Gastroesophageal sphincter (tissue), 3 donors: Measurements from ENCODE around the gene VWC2.

Experiments used
- EP300 ChIP-seq: sonication (generic); formaldehyde crosslinking; IDR thresholded peaks from one replicate; pipeline ENCODE4 v1.6.1; 2017; ENCODE audit warnings: antibody characterized with exemption, mild to moderate bottlenecking
- POLR2A ChIP-seq, 2 donors: fragments of 450-650 bp; IDR thresholded peaks; one replicate each; pipeline ENCODE4 v1.6.1; 2017; ENCODE audit warnings: antibody characterized with exemption in 2 of 2, mild to moderate bottlenecking in 2 of 2, moderate library complexity in 1 of 2
- TF ChIP-seq, protein P1 (sequence below), 4 experiments: fragments of 200-600 bp in 2 of 4; fragments of 450-650 bp in 2 of 4; sonication (generic) in 1 of 4; IDR thresholded peaks; one replicate each; pipeline ENCODE4 v1.5.1; 2017 to 2019; ENCODE audit warnings: antibody characterized with exemption in 4 of 4, mild to moderate bottlenecking in 2 of 4, moderate library complexity in 2 of 4

GRCh38 chr7:49928787-49929186, 155.3 kb downstream of the VWC2 start:
- TF ChIP-seq, protein P1, sequence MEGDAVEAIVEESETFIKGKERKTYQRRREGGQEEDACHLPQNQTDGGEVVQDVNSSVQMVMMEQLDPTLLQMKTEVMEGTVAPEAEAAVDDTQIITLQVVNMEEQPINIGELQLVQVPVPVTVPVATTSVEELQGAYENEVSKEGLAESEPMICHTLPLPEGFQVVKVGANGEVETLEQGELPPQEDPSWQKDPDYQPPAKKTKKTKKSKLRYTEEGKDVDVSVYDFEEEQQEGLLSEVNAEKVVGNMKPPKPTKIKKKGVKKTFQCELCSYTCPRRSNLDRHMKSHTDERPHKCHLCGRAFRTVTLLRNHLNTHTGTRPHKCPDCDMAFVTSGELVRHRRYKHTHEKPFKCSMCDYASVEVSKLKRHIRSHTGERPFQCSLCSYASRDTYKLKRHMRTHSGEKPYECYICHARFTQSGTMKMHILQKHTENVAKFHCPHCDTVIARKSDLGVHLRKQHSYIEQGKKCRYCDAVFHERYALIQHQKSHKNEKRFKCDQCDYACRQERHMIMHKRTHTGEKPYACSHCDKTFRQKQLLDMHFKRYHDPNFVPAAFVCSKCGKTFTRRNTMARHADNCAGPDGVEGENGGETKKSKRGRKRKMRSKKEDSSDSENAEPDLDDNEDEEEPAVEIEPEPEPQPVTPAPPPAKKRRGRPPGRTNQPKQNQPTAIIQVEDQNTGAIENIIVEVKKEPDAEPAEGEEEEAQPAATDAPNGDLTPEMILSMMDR (IDR thresholded peaks at IDR 0.05): no peak
- TF ChIP-seq POLR2A (IDR thresholded peaks at IDR 0.05) (no peak), EP300 (no peak)
